Measurements from ENCODE around the gene PJVK. TPM values are rescaled to one million over a fixed set of nuclear protein-coding genes. Genes with fewer than 3 reads are reported as not detected.

The PJVK gene
- total and polyA plus RNA-seq, 2 experiments from 2014 or later, result 1.6 to 2.1 TPM

DNA sequence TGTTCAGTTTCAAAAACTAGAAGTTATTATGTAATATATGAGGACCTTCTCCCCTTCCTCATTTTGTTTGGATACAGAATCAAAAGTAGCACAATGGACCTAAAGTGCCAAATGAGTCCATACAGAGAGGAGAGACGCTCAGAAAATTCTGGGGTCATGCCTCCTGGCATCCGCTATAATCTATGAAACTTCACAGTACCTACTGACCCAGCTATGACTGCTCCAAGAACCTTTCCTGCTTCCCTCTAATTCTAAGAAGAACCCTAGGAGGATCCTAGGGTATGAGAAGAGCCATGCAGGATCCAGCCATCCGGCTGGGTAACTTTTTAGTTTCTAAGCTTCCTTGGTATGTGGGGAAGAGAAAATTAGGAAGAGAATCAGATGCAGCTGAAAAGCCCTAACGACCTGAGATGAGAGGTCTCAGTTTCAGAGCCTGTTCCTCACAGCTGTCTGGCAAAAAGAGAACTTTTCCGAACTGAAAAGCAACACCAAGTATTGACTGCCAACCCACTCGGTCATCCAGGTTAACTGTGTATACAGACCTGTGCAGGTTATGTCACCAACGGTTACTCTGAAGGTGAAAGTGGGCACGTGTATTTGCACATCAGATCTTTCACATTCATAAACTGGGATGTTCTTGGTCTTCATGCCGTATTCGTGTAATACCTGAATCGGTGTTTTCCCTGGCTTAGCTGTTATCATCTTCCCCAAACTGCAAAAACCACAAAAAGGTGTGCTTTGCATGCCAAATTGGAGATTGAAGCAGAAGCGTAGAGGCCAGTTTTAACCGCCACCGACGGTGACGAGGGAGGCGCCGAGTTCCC is 1.3 kb upstream of the PJVK start:
- H3K9me2 ChIP-seq (ENCODE audit: insufficient read depth), result 0 out of 2 replicates have a peak, but pooled peaks cover 2% of the 10 kb centered on the region
- peak overlapping the region; percentile 94 for H3K27ac ChIP-seq (ENCODE audit: low read depth)
- H2AFZ ChIP-seq, result peak overlapping the region; percentile 63; the same call in 1 of the 2 replicates
- peak overlapping the region; percentile 87 for H3K4me3 Mint-ChIP-seq
- H3F3A ChIP-seq (replicated peaks; ENCODE audit: low read depth), result 0 out of 2 replicates have a peak, but pooled peaks cover 4% of the 10 kb centered on the region
- H3K27me3 ChIP-seq (ENCODE audit: insufficient read depth), result no peaks in the 10 kb centered on the region
- DNase-seq (ENCODE audit: low spot score), result no peak
- H3K9me3 Mint-ChIP-seq, result no peaks in the 10 kb centered on the region
- H3K4me2 ChIP-seq, result peak overlapping the region; percentile 92
- H3K4me1 Mint-ChIP-seq, result peaks cover 18% of the 10 kb centered on the region
- H3K36me3 Mint-ChIP-seq (ENCODE audit: low read depth), result peaks cover 37% of the 10 kb centered on the region
- peaks cover 7% of the 10 kb centered on the region for H3K27me3 Mint-ChIP-seq (ENCODE audit: insufficient read depth, low read depth, poor library complexity)
- H3K36me3 ChIP-seq (ENCODE audit: insufficient read depth), result peaks cover 21% of the 10 kb centered on the region; the same call in 1 of the 2 replicates
- peaks cover 7% of the 10 kb centered on the region for H4K20me1 ChIP-seq (replicated peaks; ENCODE audit: insufficient read depth)
- no peak for ATAC-seq
- TF ChIP-seq ZNF331 (CRISPR knock-in tag; IDR thresholded peaks at IDR 0.05; ENCODE audit: low read depth), result no peak
- no peak for TF ChIP-seq JUNB (IDR thresholded peaks at IDR 0.05; ENCODE audit: unreplicated experiment)
- TF ChIP-seq, protein P1, sequence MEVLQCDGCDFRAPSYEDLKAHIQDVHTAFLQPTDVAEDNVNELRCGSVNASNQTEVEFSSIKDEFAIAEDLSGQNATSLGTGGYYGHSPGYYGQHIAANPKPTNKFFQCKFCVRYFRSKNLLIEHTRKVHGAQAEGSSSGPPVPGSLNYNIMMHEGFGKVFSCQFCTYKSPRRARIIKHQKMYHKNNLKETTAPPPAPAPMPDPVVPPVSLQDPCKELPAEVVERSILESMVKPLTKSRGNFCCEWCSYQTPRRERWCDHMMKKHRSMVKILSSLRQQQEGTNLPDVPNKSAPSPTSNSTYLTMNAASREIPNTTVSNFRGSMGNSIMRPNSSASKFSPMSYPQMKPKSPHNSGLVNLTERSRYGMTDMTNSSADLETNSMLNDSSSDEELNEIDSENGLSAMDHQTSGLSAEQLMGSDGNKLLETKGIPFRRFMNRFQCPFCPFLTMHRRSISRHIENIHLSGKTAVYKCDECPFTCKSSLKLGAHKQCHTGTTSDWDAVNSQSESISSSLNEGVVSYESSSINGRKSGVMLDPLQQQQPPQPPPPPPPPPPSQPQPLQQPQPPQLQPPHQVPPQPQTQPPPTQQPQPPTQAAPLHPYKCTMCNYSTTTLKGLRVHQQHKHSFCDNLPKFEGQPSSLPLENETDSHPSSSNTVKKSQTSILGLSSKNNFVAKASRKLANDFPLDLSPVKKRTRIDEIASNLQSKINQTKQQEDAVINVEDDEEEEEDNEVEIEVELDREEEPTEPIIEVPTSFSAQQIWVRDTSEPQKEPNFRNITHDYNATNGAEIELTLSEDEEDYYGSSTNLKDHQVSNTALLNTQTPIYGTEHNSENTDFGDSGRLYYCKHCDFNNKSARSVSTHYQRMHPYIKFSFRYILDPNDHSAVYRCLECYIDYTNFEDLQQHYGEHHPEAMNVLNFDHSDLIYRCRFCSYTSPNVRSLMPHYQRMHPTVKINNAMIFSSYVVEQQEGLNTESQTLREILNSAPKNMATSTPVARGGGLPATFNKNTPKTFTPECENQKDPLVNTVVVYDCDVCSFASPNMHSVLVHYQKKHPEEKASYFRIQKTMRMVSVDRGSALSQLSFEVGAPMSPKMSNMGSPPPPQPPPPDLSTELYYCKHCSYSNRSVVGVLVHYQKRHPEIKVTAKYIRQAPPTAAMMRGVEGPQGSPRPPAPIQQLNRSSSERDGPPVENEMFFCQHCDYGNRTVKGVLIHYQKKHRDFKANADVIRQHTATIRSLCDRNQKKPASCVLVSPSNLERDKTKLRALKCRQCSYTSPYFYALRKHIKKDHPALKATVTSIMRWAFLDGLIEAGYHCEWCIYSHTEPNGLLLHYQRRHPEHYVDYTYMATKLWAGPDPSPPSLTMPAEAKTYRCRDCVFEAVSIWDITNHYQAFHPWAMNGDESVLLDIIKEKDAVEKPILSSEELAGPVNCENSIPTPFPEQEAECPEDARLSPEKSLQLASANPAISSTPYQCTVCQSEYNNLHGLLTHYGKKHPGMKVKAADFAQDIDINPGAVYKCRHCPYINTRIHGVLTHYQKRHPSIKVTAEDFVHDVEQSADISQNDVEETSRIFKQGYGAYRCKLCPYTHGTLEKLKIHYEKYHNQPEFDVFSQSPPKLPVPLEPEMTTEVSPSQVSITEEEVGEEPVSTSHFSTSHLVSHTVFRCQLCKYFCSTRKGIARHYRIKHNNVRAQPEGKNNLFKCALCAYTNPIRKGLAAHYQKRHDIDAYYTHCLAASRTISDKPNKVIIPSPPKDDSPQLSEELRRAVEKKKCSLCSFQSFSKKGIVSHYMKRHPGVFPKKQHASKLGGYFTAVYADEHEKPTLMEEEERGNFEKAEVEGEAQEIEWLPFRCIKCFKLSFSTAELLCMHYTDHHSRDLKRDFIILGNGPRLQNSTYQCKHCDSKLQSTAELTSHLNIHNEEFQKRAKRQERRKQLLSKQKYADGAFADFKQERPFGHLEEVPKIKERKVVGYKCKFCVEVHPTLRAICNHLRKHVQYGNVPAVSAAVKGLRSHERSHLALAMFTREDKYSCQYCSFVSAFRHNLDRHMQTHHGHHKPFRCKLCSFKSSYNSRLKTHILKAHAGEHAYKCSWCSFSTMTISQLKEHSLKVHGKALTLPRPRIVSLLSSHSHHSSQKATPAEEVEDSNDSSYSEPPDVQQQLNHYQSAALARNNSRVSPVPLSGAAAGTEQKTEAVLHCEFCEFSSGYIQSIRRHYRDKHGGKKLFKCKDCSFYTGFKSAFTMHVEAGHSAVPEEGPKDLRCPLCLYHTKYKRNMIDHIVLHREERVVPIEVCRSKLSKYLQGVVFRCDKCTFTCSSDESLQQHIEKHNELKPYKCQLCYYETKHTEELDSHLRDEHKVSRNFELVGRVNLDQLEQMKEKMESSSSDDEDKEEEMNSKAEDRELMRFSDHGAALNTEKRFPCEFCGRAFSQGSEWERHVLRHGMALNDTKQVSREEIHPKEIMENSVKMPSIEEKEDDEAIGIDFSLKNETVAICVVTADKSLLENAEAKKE (CRISPR knock-in tag; IDR thresholded peaks at IDR 0.05), result no peak
- no peak for TF ChIP-seq POLR2AphosphoS5 (IDR thresholded peaks at IDR 0.05; ENCODE audit: low read depth)
- no peak for TF ChIP-seq ZNF114 (CRISPR knock-in tag; IDR thresholded peaks at IDR 0.05)
- no peak for TF ChIP-seq EZH2 (IDR thresholded peaks at IDR 0.05; ENCODE audit: low read depth, unreplicated experiment)
- TF ChIP-seq ETS1 (IDR thresholded peaks at IDR 0.05), result no peak
- no peak for TF ChIP-seq NANOG (IDR thresholded peaks at IDR 0.05; ENCODE audit: borderline replicate concordance)
- TF ChIP-seq CREB1 (CRISPR knock-in tag; IDR thresholded peaks at IDR 0.05; ENCODE audit: low read depth), result no peak
- TF ChIP-seq CTCF (conservative IDR thresholded peaks at IDR 0.05; ENCODE audit: low read depth in 2 of 2), result no peak
- no peak for TF ChIP-seq STAT1 (IDR thresholded peaks at IDR 0.05; ENCODE audit: unreplicated experiment)
- no peak for TF ChIP-seq REST (IDR thresholded peaks at IDR 0.05; ENCODE audit: unreplicated experiment)
- no peak for TF ChIP-seq EZH2phosphoT487 (IDR thresholded peaks at IDR 0.05; ENCODE audit: unreplicated experiment)
- peak overlapping the region; percentile 80 for H3K4me3 ChIP-seq
- peaks cover 9% of the 10 kb centered on the region for H3K4me1 ChIP-seq (ENCODE audit: insufficient read depth)
- H3K79me2 ChIP-seq (replicated peaks; ENCODE audit: insufficient read depth), result peaks cover 31% of the 10 kb centered on the region
- H3K27ac Mint-ChIP-seq, result peak overlapping the region; percentile 75

Data from GM23338 (cell line).